Thyroid gland (tissue), 4 donors: ENCODE results near the gene PCYT2.

ENCODE experiments used
- CTCF ChIP-seq, 6 experiments: fragments of 200-600 bp in 3 of 6; fragments of 450-650 bp in 3 of 6; sonication (generic) in 3 of 6; IDR thresholded peaks; one replicate each; pipeline ENCODE4 v1.5.1; 2016 to 2019; ENCODE audit warnings: antibody characterized with exemption in 6 of 6, mild to moderate bottlenecking in 2 of 6, inconsistent platforms in 1 of 6, moderate library complexity in 1 of 6
- POLR2A ChIP-seq, 2 donors: fragments of 450-650 bp; IDR thresholded peaks; one replicate each; pipeline ENCODE4 v1.6.1; 2017; ENCODE audit warnings: antibody characterized with exemption in 2 of 2, mild to moderate bottlenecking in 2 of 2, moderate library complexity in 1 of 2

GRCh38 chr17:81922566-81923301, 11.5 kb upstream of the PCYT2 start:
- TF ChIP-seq CTCF (IDR thresholded peaks at IDR 0.05) (no peak), POLR2A (IDR thresholded peaks at IDR 0.05) (no peak)
